ENCODE data around the gene CSRNP3.

CSRNP3 gene

GRCh38 chr2:165655661-165656060 is 186.2 kb downstream of the CSRNP3 start:
- Histone ChIP-seq H3K9me3 (ENCODE audit: control insufficient read depth, insufficient read depth, low read depth, low read length) (no peaks in the 10 kb centered on the region; the same call in 1 of the 2 replicates), H3K36me3 (ENCODE audit: control insufficient read depth in 2 of 2, insufficient read depth in 1 of 2, low read length in 2 of 2) (peaks cover 0 to 15% of the 10 kb centered on the region in 2 experiments; a peak in 1 of 3 replicates), H3K4me1 (ENCODE audit: control insufficient read depth, insufficient read depth, low read length) (no peaks in the 10 kb centered on the region), H3K27ac (ENCODE audit: extremely low read depth, low read depth, low read length) (no peak overlapping the region), H3K4me3 (ENCODE audit: low read depth, low read length) (no peak overlapping the region)
- ChIA-PET CTCF (no interaction called here), POLR2A (no interaction called here)
- TF ChIP-seq PRDM6 (tag by site-specific recombination; IDR thresholded peaks at IDR 0.05) (no peak), HOXC10 (CRISPR knock-in tag; IDR thresholded peaks at IDR 0.05) (no peak), SALL2 (tag by site-specific recombination; IDR thresholded peaks at IDR 0.05; ENCODE audit: borderline replicate concordance) (no peak), ZFP37 (tag by site-specific recombination; IDR thresholded peaks at IDR 0.05) (no peak), ZNF223 (tag by site-specific recombination; IDR thresholded peaks at IDR 0.05) (no peak), ZNF596 (tag by site-specific recombination; IDR thresholded peaks at IDR 0.05) (no peak), ZNF580 (tag by site-specific recombination; IDR thresholded peaks at IDR 0.05) (no peak), ZBTB44 (tag by site-specific recombination; IDR thresholded peaks at IDR 0.05) (no peak), ZNF112 (tag by site-specific recombination; IDR thresholded peaks at IDR 0.05) (no peak), ZSCAN23 (tag by site-specific recombination; IDR thresholded peaks at IDR 0.05) (no peak), KLF1 (tag by site-specific recombination; IDR thresholded peaks at IDR 0.05) (no peak), ZXDB (tag by site-specific recombination; IDR thresholded peaks at IDR 0.05) (no peak), ZNF658 (tag by site-specific recombination; IDR thresholded peaks at IDR 0.05) (no peak), YY1 (tag by site-specific recombination; IDR thresholded peaks at IDR 0.05) (no peak), ZNF280C (tag by site-specific recombination; IDR thresholded peaks at IDR 0.05) (no peak), WT1 (tag by site-specific recombination; IDR thresholded peaks at IDR 0.05) (no peak), PRDM4 (tag by site-specific recombination; IDR thresholded peaks at IDR 0.05) (no peak), ZIC2 (tag by site-specific recombination; IDR thresholded peaks at IDR 0.05) (no peak), ZNF677 (tag by site-specific recombination; IDR thresholded peaks at IDR 0.05) (no peak)
